HG03432 (cell line): ENCODE results near the gene DYNLRB1.
"Not testable (repeated sequence)": the region's sequence is repeated elsewhere in the genome, so short reads cannot be mapped to it uniquely, and the experiment has no call there.

Experiments used
- ATAC-seq: cut with Tn5 transposase; IDR thresholded peaks from one replicate; pipeline ENCODE4 v1.9.1; 2021; ENCODE audit warnings: mild to moderate bottlenecking, moderate library complexity; ENCODE audit not compliant: unreplicated experiment

The DYNLRB1 gene

GRCh38 chr20:34516247-34517113, at the start of gene DYNLRB1:
Gene DYNLRB1 (plus strand): TSS chr20:34516422. CDS start chr20:34516459, 37 bp downstream.
- peak; percentile 66 for ATAC-seq

GRCh38 chr20:34468951-34469350, 47.3 kb upstream of the DYNLRB1 start:
- no peak for ATAC-seq

- no peak for ATAC-seq
These were observed 43.8 kb upstream of the DYNLRB1 start for GRCh38 chr20:34472246-34472925.

GRCh38 chr20:34473262-34473883, 42.8 kb upstream of the DYNLRB1 start:
- ATAC-seq: no peak

- ATAC-seq: no peak
These were observed 40.1 kb upstream of the DYNLRB1 start for GRCh38 chr20:34475979-34476736.

GRCh38 chr20:34479627-34480026, 36.6 kb upstream of the DYNLRB1 start:
- no peak for ATAC-seq

- not testable (repeated sequence) for ATAC-seq
These were observed 34.1 kb upstream of the DYNLRB1 start for GRCh38 chr20:34482154-34482553.

- ATAC-seq: not testable (repeated sequence)
These were observed 32.5 kb upstream of the DYNLRB1 start for GRCh38 chr20:34483585-34484220.

GRCh38 chr20:34485068-34485634, 31.1 kb upstream of the DYNLRB1 start:
- no peak for ATAC-seq

- ATAC-seq: no peak
These were observed 24.8 kb upstream of the DYNLRB1 start for GRCh38 chr20:34491226-34491931.

- no peak for ATAC-seq
These were observed 24.2 kb upstream of the DYNLRB1 start for GRCh38 chr20:34491932-34492509.

GRCh38 chr20:34493646-34494045, 22.6 kb upstream of the DYNLRB1 start:
- no peak for ATAC-seq

GRCh38 chr20:34495307-34495706, 20.9 kb upstream of the DYNLRB1 start:
- no peak for ATAC-seq

- ATAC-seq: no peak
These were observed 20.3 kb upstream of the DYNLRB1 start for GRCh38 chr20:34495916-34496315.

GRCh38 chr20:34497596-34497995, 18.6 kb upstream of the DYNLRB1 start:
- ATAC-seq: not testable (repeated sequence)

GRCh38 chr20:34500823-34501222, 15.4 kb upstream of the DYNLRB1 start:
- ATAC-seq: no peak

GRCh38 chr20:34506480-34506879, 9.7 kb upstream of the DYNLRB1 start:
- no peak for ATAC-seq

GRCh38 chr20:34507702-34508413, 8.4 kb upstream of the DYNLRB1 start:
- no peak for ATAC-seq
